Spinal cord (tissue), 10 donors: ENCODE results near the gene CLVS2. TPM values are rescaled to one million over a fixed set of nuclear protein-coding genes. Genes with fewer than 3 reads are reported as not detected.

ENCODE experiments used
- DNase-seq, 6 donors: peaks; one replicate each; pipeline versions ENCODE4 v3.0.0 to v3.0.0-alpha.2; 2013 to 2015; ENCODE audit warnings: low spot score in 6 of 6, low read depth in 4 of 6
- H3K27ac ChIP-seq: one replicate; pipeline ENCODE4 v1.5.1; 2013; ENCODE audit warnings: low read depth, low read length, control low read depth
- H3K27me3 ChIP-seq: one replicate; pipeline ENCODE4 v1.6.1; 2013; ENCODE audit warnings: low read length; ENCODE audit not compliant: control insufficient read depth, insufficient read depth
- H3K36me3 ChIP-seq: one replicate; pipeline ENCODE4 v1.6.1; 2013; ENCODE audit warnings: low read length; ENCODE audit not compliant: control insufficient read depth, insufficient read depth
- H3K4me1 ChIP-seq: one replicate; pipeline ENCODE4 v1.6.1; 2013; ENCODE audit warnings: low read length; ENCODE audit not compliant: control insufficient read depth, insufficient read depth
- H3K4me3 ChIP-seq: one replicate; pipeline ENCODE4 v1.5.1; 2013; ENCODE audit warnings: low read depth, low read length, control low read depth
- H3K9me3 ChIP-seq: one replicate; pipeline ENCODE4 v1.6.1; 2013; ENCODE audit warnings: low read length; ENCODE audit not compliant: control insufficient read depth, insufficient read depth
- WGBS: methylation state at CpG from one replicate; pipeline ENCODE4 v1.1.5; 2013; ENCODE audit warnings: missing lambda C conversion rate; ENCODE audit not compliant: insufficient coverage; 5-methylcytosine and 5-hydroxymethylcytosine counted together
- polyA plus RNA-seq, 2 donors: library from polyadenylated mRNA; unstranded; fragments of 120-200 nt; gene quantifications; one replicate each; pipeline ENCODE4 v1.2.1, GENCODE V29; 2013; ENCODE audit not compliant: insufficient read length in 2 of 2
- total RNA-seq, 2 donors: library from RNA; depleted of rRNA in 1 of 2; stranded (reverse); fragments of 120-200 nt in 1 of 2; fragments of >200 nt in 1 of 2; gene quantifications; one replicate each; pipeline versions ENCODE4 v1.2.3 to v1.2.4, GENCODE V29; 2013 to 2014
- donor health status: healthy.

CLVS2 gene
- total and polyA plus RNA-seq, 4 donors = 6.4 to 30.1 (median 13.5) TPM

- Histone ChIP-seq H3K9me3 (no peaks in the 10 kb centered on the region), H3K4me3 (no peak overlapping the region), H3K36me3 (no peaks in the 10 kb centered on the region), H3K4me1 (no peaks in the 10 kb centered on the region), H3K27ac (no peak overlapping the region), H3K27me3 (no peaks in the 10 kb centered on the region)
- DNase-seq = no peak
- WGBS = 91% methylated on average over 7 of the region's 8 CpGs
These were observed 57.7 kb downstream of the CLVS2 start for GRCh38 chr6:123053602-123054225.

- Histone ChIP-seq H3K27ac (no peak overlapping the region), H3K4me3 (no peak overlapping the region), H3K36me3 (no peaks in the 10 kb centered on the region), H3K27me3 (no peaks in the 10 kb centered on the region), H3K4me1 (no peaks in the 10 kb centered on the region), H3K9me3 (no peaks in the 10 kb centered on the region)
- peak in 1 of 6 donors; percentile 31 for DNase-seq
- 20% methylated on average over 1 of the region's 1 CpG for WGBS
These were observed 59.2 kb downstream of the CLVS2 start for GRCh38 chr6:123055256-123055655.

GRCh38 chr6:123062670-123063069 lies 66.6 kb downstream of the CLVS2 start:
- DNase-seq = peak in 5 of 6 donors; percentile 8 to 92 (median 38)
- H3K4me1 ChIP-seq = no peaks in the 10 kb centered on the region
- no peaks in the 10 kb centered on the region for H3K36me3 ChIP-seq
- no CpG with 5 or more reads among the region's 1 CpG for whole genome bisulfite sequencing
- H3K27me3 ChIP-seq = no peaks in the 10 kb centered on the region
- no peaks in the 10 kb centered on the region for H3K9me3 ChIP-seq
- H3K4me3 ChIP-seq = no peak overlapping the region
- H3K27ac ChIP-seq = no peak overlapping the region

GRCh38 chr6:123064038-123064437 lies 68.0 kb downstream of the CLVS2 start:
- no CpG with 5 or more reads among the region's 2 CpGs for WGBS
- no peak for DNase-seq
- no peaks in the 10 kb centered on the region for H3K36me3 ChIP-seq

GRCh38 chr6:123074616-123075015 lies 78.6 kb downstream of the CLVS2 start:
- no peak for DNase-seq
- no peaks in the 10 kb centered on the region for H3K4me1 ChIP-seq
- H3K4me3 ChIP-seq = no peak overlapping the region
- no peaks in the 10 kb centered on the region for H3K27me3 ChIP-seq
- no peaks in the 10 kb centered on the region for H3K9me3 ChIP-seq
- WGBS = no CpG with 5 or more reads among the region's 2 CpGs
- H3K36me3 ChIP-seq = no peaks in the 10 kb centered on the region
- H3K27ac ChIP-seq = no peak overlapping the region

More at GRCh38 chr6:123064038-123064437, 68.0 kb downstream of the CLVS2 start:
- no peak overlapping the region for H3K27ac ChIP-seq
- no peak overlapping the region for H3K4me3 ChIP-seq
- H3K9me3 ChIP-seq = no peaks in the 10 kb centered on the region
- no peaks in the 10 kb centered on the region for H3K27me3 ChIP-seq
- no peaks in the 10 kb centered on the region for H3K4me1 ChIP-seq

- DNase-seq = no peak
- H3K4me3 ChIP-seq = no peak overlapping the region
- no peaks in the 10 kb centered on the region for H3K9me3 ChIP-seq
- no CpG with 5 or more reads among the region's 5 CpGs for WGBS
- no peak overlapping the region for H3K27ac ChIP-seq
- H3K27me3 ChIP-seq = no peaks in the 10 kb centered on the region
- H3K36me3 ChIP-seq = no peaks in the 10 kb centered on the region
- H3K4me1 ChIP-seq = no peaks in the 10 kb centered on the region
These were observed 89.4 kb downstream of the CLVS2 start for GRCh38 chr6:123085403-123085802.

GRCh38 chr6:123089226-123089625 lies 93.2 kb downstream of the CLVS2 start:
- no peak overlapping the region for H3K27ac ChIP-seq
- no peaks in the 10 kb centered on the region for H3K4me1 ChIP-seq
- 100% methylated on average over 1 of the region's 1 CpG for WGBS
- no peak for DNase-seq
- H3K9me3 ChIP-seq = no peaks in the 10 kb centered on the region
- no peak overlapping the region for H3K4me3 ChIP-seq
- no peaks in the 10 kb centered on the region for H3K27me3 ChIP-seq
- H3K36me3 ChIP-seq = no peaks in the 10 kb centered on the region

- 100% methylated on average over 1 of the region's 2 CpGs for WGBS
- peak in 1 of 6 donors; percentile 7 for DNase-seq
- Histone ChIP-seq H3K27me3 (no peaks in the 10 kb centered on the region), H3K27ac (no peak overlapping the region), H3K4me3 (no peak overlapping the region), H3K36me3 (no peaks in the 10 kb centered on the region), H3K4me1 (no peaks in the 10 kb centered on the region), H3K9me3 (no peaks in the 10 kb centered on the region)
These were observed 95.3 kb downstream of the CLVS2 start for GRCh38 chr6:123091091-123091895.

- Histone ChIP-seq H3K4me3 (no peak overlapping the region), H3K4me1 (no peaks in the 10 kb centered on the region), H3K9me3 (no peaks in the 10 kb centered on the region), H3K27me3 (no peaks in the 10 kb centered on the region), H3K27ac (no peak overlapping the region), H3K36me3 (no peaks in the 10 kb centered on the region)
- DNase-seq = no peak
These were observed 95.8 kb downstream of the CLVS2 start for GRCh38 chr6:123091896-123092271.

- no peak overlapping the region for H3K27ac ChIP-seq
- no peaks in the 10 kb centered on the region for H3K27me3 ChIP-seq
- 80% methylated on average over 1 of the region's 1 CpG for WGBS
- H3K4me3 ChIP-seq = no peak overlapping the region
- H3K4me1 ChIP-seq = no peaks in the 10 kb centered on the region
- H3K9me3 ChIP-seq = no peaks in the 10 kb centered on the region
- no peaks in the 10 kb centered on the region for H3K36me3 ChIP-seq
- DNase-seq = no peak
These were observed 98.8 kb downstream of the CLVS2 start for GRCh38 chr6:123094795-123095194.
